22Rv1 (cell line): ENCODE measurements around the gene PNPLA6.
A peak's percentile ranks its signal among the peaks of the same experiment; 100 is the strongest.

Experiments used
- CTCF ChIP-seq: fragments of 450-650 bp; IDR thresholded peaks from 2 replicates; pipeline ENCODE4 v1.5.1; 2017; ENCODE audit warnings: mild to moderate bottlenecking
- ZFX ChIP-seq: fragments of 450-650 bp; IDR thresholded peaks from 2 replicates; pipeline ENCODE4 v1.6.1; 2017; ENCODE audit warnings: antibody characterized with exemption, borderline replicate concordance

GRCh38 chr19:7497292-7497691 lies 38.2 kb upstream of the PNPLA6 start:
- TF ChIP-seq CTCF: peak; percentile 61
- TF ChIP-seq ZFX: no peak
